Measurements from ENCODE around the gene CDK10. TPM values are rescaled to one million over a fixed set of nuclear protein-coding genes. Genes with fewer than 3 reads are reported as not detected.

Gene CDK10, protein sequence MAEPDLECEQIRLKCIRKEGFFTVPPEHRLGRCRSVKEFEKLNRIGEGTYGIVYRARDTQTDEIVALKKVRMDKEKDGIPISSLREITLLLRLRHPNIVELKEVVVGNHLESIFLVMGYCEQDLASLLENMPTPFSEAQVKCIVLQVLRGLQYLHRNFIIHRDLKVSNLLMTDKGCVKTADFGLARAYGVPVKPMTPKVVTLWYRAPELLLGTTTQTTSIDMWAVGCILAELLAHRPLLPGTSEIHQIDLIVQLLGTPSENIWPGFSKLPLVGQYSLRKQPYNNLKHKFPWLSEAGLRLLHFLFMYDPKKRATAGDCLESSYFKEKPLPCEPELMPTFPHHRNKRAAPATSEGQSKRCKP
- total RNA-seq (2021; ENCODE audit: unreplicated experiment), result 52.6 TPM
- polyA plus RNA-seq (2012; ENCODE audit: insufficient read length), result 54.0 TPM
- Bru-seq, nascent RNA, result percentile 66 among the genes with signal in this experiment
- BruChase-seq, experiment 1, labeled RNA remaining after a 2-hour chase, result percentile 84 among the genes with signal in this experiment
- percentile 82 among the genes with signal in this experiment for BruChase-seq, experiment 2, labeled RNA remaining after a 6-hour chase
- long read RNA-seq, partial matches to known transcripts, result 6 of 26 reads
- long read RNA-seq, other reads (novel, unspliced or antisense), result 19 of 26 reads

DNA sequence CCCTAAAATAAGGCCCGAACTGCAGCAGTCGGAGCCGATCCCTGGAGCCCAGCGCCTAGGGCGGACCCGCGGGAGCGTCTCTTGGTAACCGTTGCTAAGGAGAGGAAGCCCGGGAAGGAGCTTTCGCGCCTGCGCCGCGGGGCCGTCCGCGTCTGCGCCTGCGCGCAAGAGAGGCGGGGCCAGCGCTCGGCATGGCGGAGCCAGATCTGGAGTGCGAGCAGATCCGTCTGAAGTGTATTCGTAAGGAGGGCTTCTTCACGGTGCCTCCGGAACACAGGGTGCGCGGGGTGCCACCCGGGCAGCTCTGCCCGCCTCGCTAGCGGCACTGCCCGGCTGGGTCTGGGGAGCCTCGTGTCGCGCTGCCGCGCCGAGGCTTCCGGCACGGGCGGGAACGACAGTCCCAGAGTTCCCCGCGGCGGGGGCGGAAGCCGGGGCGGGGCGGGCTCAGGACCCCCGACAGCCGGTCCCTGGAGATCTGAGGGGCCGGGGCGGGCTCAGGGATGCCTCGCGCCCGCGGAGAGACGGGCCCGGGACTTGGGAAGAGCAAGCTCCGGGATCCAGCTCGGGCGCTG lies at the start of gene CDK10:
CDK10 (plus strand) TSS at position 170 of the 572 bp plus-strand sequence; CDS start at position 192, 22 bp downstream.
- TF ChIP-seq POLR2AphosphoS5 (IDR thresholded peaks at IDR 0.05; ENCODE audit: low read depth, low read length), result peak; percentile 87
- peak; percentile 46; the same call in 1 of the 2 replicates for TF ChIP-seq SIN3A (IDR thresholded peaks at IDR 0.05; ENCODE audit: borderline replicate concordance, insufficient read depth, low read depth, low read length)
- TF ChIP-seq, protein P1, sequence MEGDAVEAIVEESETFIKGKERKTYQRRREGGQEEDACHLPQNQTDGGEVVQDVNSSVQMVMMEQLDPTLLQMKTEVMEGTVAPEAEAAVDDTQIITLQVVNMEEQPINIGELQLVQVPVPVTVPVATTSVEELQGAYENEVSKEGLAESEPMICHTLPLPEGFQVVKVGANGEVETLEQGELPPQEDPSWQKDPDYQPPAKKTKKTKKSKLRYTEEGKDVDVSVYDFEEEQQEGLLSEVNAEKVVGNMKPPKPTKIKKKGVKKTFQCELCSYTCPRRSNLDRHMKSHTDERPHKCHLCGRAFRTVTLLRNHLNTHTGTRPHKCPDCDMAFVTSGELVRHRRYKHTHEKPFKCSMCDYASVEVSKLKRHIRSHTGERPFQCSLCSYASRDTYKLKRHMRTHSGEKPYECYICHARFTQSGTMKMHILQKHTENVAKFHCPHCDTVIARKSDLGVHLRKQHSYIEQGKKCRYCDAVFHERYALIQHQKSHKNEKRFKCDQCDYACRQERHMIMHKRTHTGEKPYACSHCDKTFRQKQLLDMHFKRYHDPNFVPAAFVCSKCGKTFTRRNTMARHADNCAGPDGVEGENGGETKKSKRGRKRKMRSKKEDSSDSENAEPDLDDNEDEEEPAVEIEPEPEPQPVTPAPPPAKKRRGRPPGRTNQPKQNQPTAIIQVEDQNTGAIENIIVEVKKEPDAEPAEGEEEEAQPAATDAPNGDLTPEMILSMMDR (IDR thresholded peaks at IDR 0.05), result no peak
- Histone ChIP-seq H3K36me3 (ENCODE audit: control insufficient read depth, insufficient read depth, low read length) (no peaks in the 10 kb centered on the region; the same call in 1 of the 2 replicates), H3K27ac (ENCODE audit: low read length) (peak within 1 kb of the TSS; percentile 82), H3K4me1 (ENCODE audit: control insufficient read depth, insufficient read depth, low read length) (peaks cover 3% of the 10 kb centered on the region; the same call in 1 of the 2 replicates), H3K9me3 (ENCODE audit: control insufficient read depth, insufficient read depth, low read depth, low read length) (no peaks in the 10 kb centered on the region), H3K27me3 (ENCODE audit: control insufficient read depth, insufficient read depth, low read length) (no peaks in the 10 kb centered on the region), H3K4me3 (ENCODE audit: low read depth in 2 of 2, low read length in 2 of 2) (peak within 1 kb of the TSS; percentile 74 to 78)
- POLR2A ChIA-PET, result interaction anchor here (0.5 kb wide), 1 partner anchor 243 kb away, joined by 5 read pairs; no protein-coding TSS in a partner anchor
- intact Hi-C loops (cut with micrococcal nuclease; ENCODE audit: unreplicated experiment) (no loop called here), in situ Hi-C loops (cut with HindIII; ENCODE audit: low pct_unique_long_range_greater_than_20kb, low sequenced_read_pairs) (no loop called here)
- CTCF ChIA-PET, result interaction anchor here (0.7 kb wide), 1 partner anchor 20 kb away, joined by 3 read pairs; no protein-coding TSS in a partner anchor
- ATAC-seq (peak; percentile 96), DNase-seq (ENCODE audit: low read depth, low spot score) (peak; percentile 24)
- BruUV-seq (replicated peaks), result no TSS peak

DNA sequence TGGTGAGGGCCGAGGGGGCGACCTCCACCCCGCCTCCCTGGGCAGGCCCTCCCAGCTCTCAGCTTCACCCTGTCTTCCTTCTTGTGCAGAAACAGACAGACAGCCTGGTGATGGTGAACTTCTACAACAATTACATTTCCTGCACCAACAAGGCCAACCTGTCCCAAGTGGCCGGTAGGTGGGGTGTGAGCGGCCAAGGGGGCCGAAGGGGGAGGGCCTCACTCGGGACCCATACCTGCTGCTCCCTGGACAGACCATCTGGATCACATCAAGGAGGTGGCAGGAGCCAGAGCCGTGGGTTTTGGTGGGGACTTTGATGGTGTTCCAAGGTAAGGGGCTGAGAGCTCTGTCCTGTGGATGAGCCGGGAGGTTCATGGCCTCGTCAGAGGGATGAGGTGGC lies 49.1 kb upstream of the CDK10 start:
- Histone ChIP-seq H3K4me1 (ENCODE audit: control insufficient read depth, insufficient read depth, low read length) (peaks cover 7% of the 10 kb centered on the region), H3K4me3 (ENCODE audit: low read depth in 2 of 2, low read length in 2 of 2) (no peak overlapping the region), H3K36me3 (ENCODE audit: control insufficient read depth, insufficient read depth, low read length) (no peaks in the 10 kb centered on the region), H3K9me3 (ENCODE audit: control insufficient read depth, insufficient read depth, low read depth, low read length) (no peaks in the 10 kb centered on the region), H3K27me3 (ENCODE audit: control insufficient read depth, insufficient read depth, low read length) (peaks cover 4% of the 10 kb centered on the region), H3K27ac (ENCODE audit: low read length) (no peak overlapping the region)
- ChIA-PET POLR2A (no interaction called here), CTCF (interaction anchor here (0.5 kb wide), 1 partner anchor 22 kb away, joined by 3 read pairs; no protein-coding TSS in a partner anchor)
- TF ChIP-seq SIN3A (IDR thresholded peaks at IDR 0.05; ENCODE audit: borderline replicate concordance, insufficient read depth, low read depth, low read length) (no peak), TCF7L2 (IDR thresholded peaks at IDR 0.05; ENCODE audit: low read depth, low read length) (no peak), POLR2AphosphoS5 (IDR thresholded peaks at IDR 0.05; ENCODE audit: low read depth, low read length) (no peak)
- TF ChIP-seq, protein P1 (IDR thresholded peaks at IDR 0.05), result no peak
- TF ChIP-seq, protein P2, sequence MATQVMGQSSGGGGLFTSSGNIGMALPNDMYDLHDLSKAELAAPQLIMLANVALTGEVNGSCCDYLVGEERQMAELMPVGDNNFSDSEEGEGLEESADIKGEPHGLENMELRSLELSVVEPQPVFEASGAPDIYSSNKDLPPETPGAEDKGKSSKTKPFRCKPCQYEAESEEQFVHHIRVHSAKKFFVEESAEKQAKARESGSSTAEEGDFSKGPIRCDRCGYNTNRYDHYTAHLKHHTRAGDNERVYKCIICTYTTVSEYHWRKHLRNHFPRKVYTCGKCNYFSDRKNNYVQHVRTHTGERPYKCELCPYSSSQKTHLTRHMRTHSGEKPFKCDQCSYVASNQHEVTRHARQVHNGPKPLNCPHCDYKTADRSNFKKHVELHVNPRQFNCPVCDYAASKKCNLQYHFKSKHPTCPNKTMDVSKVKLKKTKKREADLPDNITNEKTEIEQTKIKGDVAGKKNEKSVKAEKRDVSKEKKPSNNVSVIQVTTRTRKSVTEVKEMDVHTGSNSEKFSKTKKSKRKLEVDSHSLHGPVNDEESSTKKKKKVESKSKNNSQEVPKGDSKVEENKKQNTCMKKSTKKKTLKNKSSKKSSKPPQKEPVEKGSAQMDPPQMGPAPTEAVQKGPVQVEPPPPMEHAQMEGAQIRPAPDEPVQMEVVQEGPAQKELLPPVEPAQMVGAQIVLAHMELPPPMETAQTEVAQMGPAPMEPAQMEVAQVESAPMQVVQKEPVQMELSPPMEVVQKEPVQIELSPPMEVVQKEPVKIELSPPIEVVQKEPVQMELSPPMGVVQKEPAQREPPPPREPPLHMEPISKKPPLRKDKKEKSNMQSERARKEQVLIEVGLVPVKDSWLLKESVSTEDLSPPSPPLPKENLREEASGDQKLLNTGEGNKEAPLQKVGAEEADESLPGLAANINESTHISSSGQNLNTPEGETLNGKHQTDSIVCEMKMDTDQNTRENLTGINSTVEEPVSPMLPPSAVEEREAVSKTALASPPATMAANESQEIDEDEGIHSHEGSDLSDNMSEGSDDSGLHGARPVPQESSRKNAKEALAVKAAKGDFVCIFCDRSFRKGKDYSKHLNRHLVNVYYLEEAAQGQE (IDR thresholded peaks at IDR 0.05; ENCODE audit: insufficient read depth in 1 of 2, low read depth in 2 of 2, low read length in 1 of 2), result no peak
- ATAC-seq (no peak), DNase-seq (ENCODE audit: low read depth, low spot score) (no peak)
- intact Hi-C loops (cut with micrococcal nuclease; ENCODE audit: unreplicated experiment) (no loop called here), in situ Hi-C loops (cut with HindIII; ENCODE audit: low pct_unique_long_range_greater_than_20kb, low sequenced_read_pairs) (no loop called here)
- BruUV-seq (replicated peaks), result no TSS peak
